Natural killer cell (primary cell): Measurements from ENCODE around the gene CNDP1. TPM values are rescaled to one million over a fixed set of nuclear protein-coding genes. Genes with fewer than 3 reads are reported as not detected.

ENCODE experiments used
- ATAC-seq, 3 donors: fragments of 150-1000 bp in 2 of 3; fragments of 200-7000 bp in 1 of 3; cut with Tn5 transposase; 1 replicate in 1 of 3; 2 replicates in 2 of 3; pipeline ENCODE4 v1.10.0; 2021; ENCODE audit warnings: mild to moderate bottlenecking in 2 of 3, moderate library complexity in 2 of 3
- DNase-seq, 2 donors: peaks; one replicate each; pipeline versions ENCODE4 v3.0.0 to v3.0.0-alpha.2; 2013 to 2021; ENCODE audit warnings: mixed read lengths in 1 of 2
- H3K27ac ChIP-seq: one replicate; pipeline ENCODE4 v1.5.1; 2013; ENCODE audit warnings: mild to moderate bottlenecking, low read length
- H3K27me3 ChIP-seq: one replicate; pipeline ENCODE4 v1.6.1; 2013; ENCODE audit warnings: low read length; ENCODE audit not compliant: control insufficient read depth, insufficient read depth
- H3K36me3 ChIP-seq: one replicate; pipeline ENCODE4 v1.6.1; 2013; ENCODE audit warnings: low read length; ENCODE audit not compliant: control insufficient read depth, insufficient read depth
- H3K4me1 ChIP-seq: one replicate; pipeline ENCODE4 v1.6.1; 2013; ENCODE audit warnings: low read length; ENCODE audit not compliant: control insufficient read depth, insufficient read depth
- H3K4me3 ChIP-seq: one replicate; pipeline ENCODE4 v1.5.1; 2013; ENCODE audit warnings: low read length
- H3K9me3 ChIP-seq: one replicate; pipeline ENCODE4 v1.6.1; 2013; ENCODE audit warnings: low read length; ENCODE audit not compliant: control insufficient read depth, insufficient read depth
- H3K27ac Mint-ChIP-seq, 2 donors: one replicate each; pipeline ENCODE4 v1.8.0; 2022; ENCODE audit warnings: mild to moderate bottlenecking in 2 of 2, mixed read lengths in 2 of 2, moderate library complexity in 1 of 2
- H3K27me3 Mint-ChIP-seq, 2 donors: one replicate each; pipeline ENCODE4 v1.8.0; 2022; ENCODE audit warnings: low read depth in 2 of 2, mixed read lengths in 2 of 2
- H3K36me3 Mint-ChIP-seq: one replicate; pipeline ENCODE4 v1.8.0; 2022; ENCODE audit warnings: mixed read lengths
- H3K4me1 Mint-ChIP-seq, 2 donors: one replicate each; pipeline ENCODE4 v1.8.0; 2022; ENCODE audit warnings: mixed read lengths in 2 of 2
- H3K4me3 Mint-ChIP-seq: one replicate; pipeline ENCODE4 v1.8.0; 2022; ENCODE audit warnings: mild to moderate bottlenecking, moderate library complexity, mixed read lengths
- H3K9me3 Mint-ChIP-seq, 2 donors: one replicate each; pipeline ENCODE4 v1.8.0; 2022; ENCODE audit warnings: mixed read lengths in 2 of 2
- CTCF ChIP-seq: fragments of 200-600 bp; IDR thresholded peaks from one replicate; pipeline ENCODE4 v1.8.0; 2022; ENCODE audit warnings: antibody characterized with exemption
- WGBS: methylation state at CpG from one replicate; pipeline ENCODE4 v1.1.7; 2013; ENCODE audit warnings: missing lambda C conversion rate; ENCODE audit not compliant: insufficient coverage; 5-methylcytosine and 5-hydroxymethylcytosine counted together
- intact Hi-C: fragments of 100-400 bp; cut with micrococcal nuclease; formaldehyde crosslinking; loops from one replicate; pipeline ENCODE4 v1.14.2; 2022
- total RNA-seq, 4 donors: library from RNA; stranded (reverse); fragments of 120-200 nt in 1 of 4; gene quantifications; one replicate each; pipeline versions ENCODE4 v1.2.3 to v1.2.4, GENCODE V29; 2013 to 2022

CNDP1 gene
- total RNA-seq, 3 donors from 2014 or later (not counting 1 experiment from before 2014, with no cell fraction given) = 0.31 to 0.60 (median 0.57) TPM

- Histone ChIP-seq H3K27me3 (peaks cover 2% of the 10 kb centered on the region), H3K4me3 (no peak overlapping the region), H3K27ac (no peak overlapping the region), H3K36me3 (no peaks in the 10 kb centered on the region), H3K4me1 (no peaks in the 10 kb centered on the region), H3K9me3 (peaks cover 9% of the 10 kb centered on the region)
- H3K4me1 Mint-ChIP-seq = no peaks in the 10 kb centered on the region
- H3K27ac Mint-ChIP-seq = no peak overlapping the region
- H3K4me3 Mint-ChIP-seq = no peak overlapping the region
- DNase-seq = peak; percentile 67 to 90
- no peaks in the 10 kb centered on the region for H3K36me3 Mint-ChIP-seq
- no peaks in the 10 kb centered on the region for H3K9me3 Mint-ChIP-seq
- peak; percentile 92 to 99 (median 99) for ATAC-seq
- peaks cover 14 to 18% of the 10 kb centered on the region in 2 donors for H3K27me3 Mint-ChIP-seq
- WGBS = 33% methylated on average over 5 of the region's 5 CpGs
- peak; percentile 92 for TF ChIP-seq CTCF
- intact Hi-C loops = loop anchor here (1.0 kb wide), 2 partner anchors 199 to 356 kb away; no protein-coding TSS in a partner anchor
Observed at GRCh38 chr18:74551936-74552555, 17.7 kb downstream of the CNDP1 start.

- Mint-ChIP-seq H3K27ac (no peak overlapping the region), H3K36me3 (no peaks in the 10 kb centered on the region), H3K27me3 (peaks cover 10 to 18% of the 10 kb centered on the region in 2 donors), H3K4me1 (no peaks in the 10 kb centered on the region), H3K9me3 (no peaks in the 10 kb centered on the region), H3K4me3 (no peak overlapping the region)
- no peak for TF ChIP-seq CTCF
- Histone ChIP-seq H3K4me3 (no peak overlapping the region), H3K4me1 (no peaks in the 10 kb centered on the region), H3K27ac (no peak overlapping the region), H3K36me3 (no peaks in the 10 kb centered on the region), H3K9me3 (no peaks in the 10 kb centered on the region), H3K27me3 (peaks cover 2% of the 10 kb centered on the region)
- 93% methylated on average over 8 of the region's 11 CpGs for WGBS
- ATAC-seq = no peak
- intact Hi-C loops = no loop called here
- DNase-seq = no peak
Observed at GRCh38 chr18:74556126-74556525, 21.8 kb downstream of the CNDP1 start.

GRCh38 chr18:74558096-74558495 lies 23.8 kb downstream of the CNDP1 start:
- no peaks in the 10 kb centered on the region for H3K4me1 ChIP-seq
- Mint-ChIP-seq H3K9me3 (no peaks in the 10 kb centered on the region), H3K27me3 (peaks cover 6 to 16% of the 10 kb centered on the region in 2 donors), H3K27ac (no peak overlapping the region), H3K4me1 (no peaks in the 10 kb centered on the region), H3K36me3 (no peaks in the 10 kb centered on the region), H3K4me3 (no peak overlapping the region)
- H3K9me3 ChIP-seq = no peaks in the 10 kb centered on the region
- DNase-seq = no peak
- no peaks in the 10 kb centered on the region for H3K27me3 ChIP-seq
- H3K4me3 ChIP-seq = no peak overlapping the region
- WGBS = 92% methylated on average over 2 of the region's 4 CpGs
- TF ChIP-seq CTCF = no peak
- intact Hi-C loops = no loop called here
- H3K36me3 ChIP-seq = no peaks in the 10 kb centered on the region
- H3K27ac ChIP-seq = no peak overlapping the region
- no peak for ATAC-seq
